Caco-2 (cell line): ENCODE data around the gene RBM17. TPM values are rescaled to one million over a fixed set of nuclear protein-coding genes. Genes with fewer than 3 reads are reported as not detected.
"Not testable (repeated sequence)": the region's sequence is repeated elsewhere in the genome, so short reads cannot be mapped to it uniquely, and the experiment has no call there.

Experiments
- BruUV-seq: library from RNA; stranded (reverse); fragments of 400-500 nt; replicated peaks from 2 replicates; lab custom pipeline; 2021; lab: Mats Ljungman, UMichigan
- CTCF ChIA-PET: fragments of 300-600 bp; sonication (Branson Sonifier 250); formaldehyde crosslinking; loops from one replicate; lab custom pipeline; 2022; ENCODE audit warnings: antibody characterized with exemption; lab: Charles Lee
- POLR2A ChIA-PET: fragments of 300-600 bp; sonication (Branson Sonifier 250); formaldehyde crosslinking; loops from one replicate; lab custom pipeline; 2022; ENCODE audit warnings: antibody characterized with exemption; lab: Charles Lee
- DNase-seq, 2 experiments: peaks; one replicate each; pipeline versions ENCODE4 v3.0.0 to v3.0.0-alpha.2; 2020 to 2022
- H3K27me3 ChIP-seq: replicated peaks from 2 replicates; pipeline ENCODE4 v1.6.0; 2011; ENCODE audit warnings: low read length; ENCODE audit not compliant: control insufficient read depth, insufficient read depth
- H3K36me3 ChIP-seq: 2 replicates; pipeline ENCODE4 v1.5.1; 2011; ENCODE audit warnings: low read length; ENCODE audit not compliant: control insufficient read depth, insufficient read depth
- H3K4me1 ChIP-seq: fragments of 250-450 bp; sonication (Bioruptor Pico); 2 replicates; pipeline ENCODE4 v1.5.1; 2020; ENCODE audit warnings: mild to moderate bottlenecking
- H3K4me3 ChIP-seq: 2 replicates; pipeline ENCODE4 v1.5.1; 2011; ENCODE audit warnings: low read depth, mild to moderate bottlenecking, control low read depth, low read length
- H3K9me3 ChIP-seq: fragments of 250-450 bp; sonication (Bioruptor Pico); 2 replicates; pipeline ENCODE4 v1.5.1; 2020; ENCODE audit warnings: mild to moderate bottlenecking, moderate library complexity
- H3K27ac Mint-ChIP-seq: one replicate; pipeline ENCODE4 v1.8.0; 2022; ENCODE audit warnings: mixed read lengths; ENCODE audit not compliant: unreplicated experiment
- H3K27me3 Mint-ChIP-seq: one replicate; pipeline ENCODE4 v1.8.0; 2022; ENCODE audit warnings: mixed read lengths; ENCODE audit not compliant: insufficient read depth, unreplicated experiment
- H3K36me3 Mint-ChIP-seq: one replicate; pipeline ENCODE4 v1.8.0; 2022; ENCODE audit warnings: mild to moderate bottlenecking, mixed read lengths; ENCODE audit not compliant: insufficient read depth, unreplicated experiment
- H3K4me1 Mint-ChIP-seq: one replicate; pipeline ENCODE4 v1.8.0; 2022; ENCODE audit warnings: low read depth, mixed read lengths; ENCODE audit not compliant: unreplicated experiment
- H3K4me3 Mint-ChIP-seq: one replicate; pipeline ENCODE4 v1.8.0; 2022; ENCODE audit warnings: mild to moderate bottlenecking, moderate library complexity, mixed read lengths; ENCODE audit not compliant: unreplicated experiment
- H3K9me3 Mint-ChIP-seq: one replicate; pipeline ENCODE4 v1.8.0; 2022; ENCODE audit warnings: mixed read lengths; ENCODE audit not compliant: unreplicated experiment
- CTCF ChIP-seq, 2 experiments: fragments of 200-600 bp in 1 of 2; IDR thresholded peaks; 1 replicate in 1 of 2; 2 replicates in 1 of 2; pipeline versions ENCODE4 v1.5.1 to v1.8.0; 2011 to 2022; ENCODE audit warnings: antibody characterized with exemption in 1 of 2, control low read depth in 1 of 2, inconsistent platforms in 1 of 2, low read depth in 1 of 2, low read length in 1 of 2, mild to moderate bottlenecking in 1 of 2, moderate library complexity in 1 of 2; ENCODE audit not compliant: insufficient read depth in 1 of 2, severe bottlenecking in 1 of 2, unreplicated experiment in 1 of 2
- intact Hi-C: fragments of 100-400 bp; cut with micrococcal nuclease; formaldehyde crosslinking; loops from one replicate; pipeline ENCODE4 v1.10.0; 2022; ENCODE audit not compliant: unreplicated experiment
- total RNA-seq: library from RNA; stranded (reverse); gene quantifications from 2 replicates; pipeline ENCODE4 v1.2.3, GENCODE V29; 2022

RBM17 gene
- total RNA-seq, 1 experiment from 2014 or later, result 290 TPM

GRCh38 chr10:6123532-6123931 is 34.7 kb downstream of the RBM17 start:
- peaks cover 21% of the 10 kb centered on the region for H3K36me3 Mint-ChIP-seq
- ChIA-PET POLR2A (no interaction called here), CTCF (no interaction called here)
- Histone ChIP-seq H3K4me1 (no peaks in the 10 kb centered on the region), H3K36me3 (no peaks in the 10 kb centered on the region), H3K4me3 (no peak overlapping the region), H3K27me3 (no peaks in the 10 kb centered on the region), H3K9me3 (no peaks in the 10 kb centered on the region)
- no peaks in the 10 kb centered on the region for H3K4me1 Mint-ChIP-seq
- no peak overlapping the region for H3K4me3 Mint-ChIP-seq
- no peaks in the 10 kb centered on the region for H3K27me3 Mint-ChIP-seq
- no peak for TF ChIP-seq CTCF (IDR thresholded peaks at IDR 0.05; ENCODE audit: insufficient read depth in 1 of 2, low read depth in 1 of 2, low read length in 1 of 2, severe bottlenecking in 1 of 2, unreplicated experiment in 1 of 2)
- no peaks in the 10 kb centered on the region for H3K9me3 Mint-ChIP-seq
- no peak for DNase-seq
- intact Hi-C loops, result no loop called here
- no TSS peak for BruUV-seq
- H3K27ac Mint-ChIP-seq, result no peak overlapping the region

GRCh38 chr10:6124666-6125065 is 35.8 kb downstream of the RBM17 start:
- POLR2A ChIA-PET, result no interaction called here
- no peak overlapping the region for H3K27ac Mint-ChIP-seq
- intact Hi-C loops, result no loop called here

GRCh38 chr10:6127461-6127860 is 38.6 kb downstream of the RBM17 start:
- H3K27ac Mint-ChIP-seq, H3K4me3 Mint-ChIP-seq, intact Hi-C loops, H3K27me3 ChIP-seq, H3K9me3 ChIP-seq, H3K4me1 Mint-ChIP-seq, H3K36me3 ChIP-seq, CTCF ChIA-PET, H3K9me3 Mint-ChIP-seq, BruUV-seq, H3K4me1 ChIP-seq, H3K4me3 ChIP-seq, DNase-seq, H3K36me3 Mint-ChIP-seq, POLR2A ChIA-PET, H3K27me3 Mint-ChIP-seq: not testable (repeated sequence)

More at GRCh38 chr10:6124666-6125065, 35.8 kb downstream of the RBM17 start:
- H3K4me1 Mint-ChIP-seq, result no peaks in the 10 kb centered on the region
- peaks cover 16% of the 10 kb centered on the region for H3K36me3 Mint-ChIP-seq
- Histone ChIP-seq H3K4me3 (no peak overlapping the region), H3K27me3 (no peaks in the 10 kb centered on the region), H3K9me3 (no peaks in the 10 kb centered on the region), H3K4me1 (no peaks in the 10 kb centered on the region), H3K36me3 (no peaks in the 10 kb centered on the region)
- no peaks in the 10 kb centered on the region for H3K27me3 Mint-ChIP-seq
- no peak for TF ChIP-seq CTCF (IDR thresholded peaks at IDR 0.05; ENCODE audit: insufficient read depth in 1 of 2, low read depth in 1 of 2, low read length in 1 of 2, severe bottlenecking in 1 of 2, unreplicated experiment in 1 of 2)
- no peaks in the 10 kb centered on the region for H3K9me3 Mint-ChIP-seq
- CTCF ChIA-PET, result interaction anchor here (0.7 kb wide), 1 partner anchor 77 kb away, joined by 6 read pairs; no protein-coding TSS in a partner anchor
- no peak for DNase-seq
- no TSS peak for BruUV-seq
- no peak overlapping the region for H3K4me3 Mint-ChIP-seq

GRCh38 chr10:6128087-6128486 is 39.3 kb downstream of the RBM17 start:
- Histone ChIP-seq H3K36me3 (no peaks in the 10 kb centered on the region), H3K4me3 (no peak overlapping the region), H3K9me3 (no peaks in the 10 kb centered on the region), H3K27me3 (no peaks in the 10 kb centered on the region), H3K4me1 (no peaks in the 10 kb centered on the region)
- ChIA-PET CTCF (no interaction called here), POLR2A (no interaction called here)
- Mint-ChIP-seq H3K27me3 (peaks cover 4% of the 10 kb centered on the region), H3K4me3 (no peak overlapping the region), H3K9me3 (no peaks in the 10 kb centered on the region), H3K27ac (no peak overlapping the region), H3K4me1 (no peaks in the 10 kb centered on the region), H3K36me3 (no peaks in the 10 kb centered on the region)
- no peak for DNase-seq
- TF ChIP-seq CTCF (IDR thresholded peaks at IDR 0.05; ENCODE audit: insufficient read depth in 1 of 2, low read depth in 1 of 2, low read length in 1 of 2, severe bottlenecking in 1 of 2, unreplicated experiment in 1 of 2), result no peak
- intact Hi-C loops, result no loop called here
- BruUV-seq, result no TSS peak
